ENCODE data around the gene CNTNAP1. TPM values are rescaled to one million over a fixed set of nuclear protein-coding genes. Genes with fewer than 3 reads are reported as not detected.

CNTNAP1 gene
- total and polyA plus RNA-seq, 9 of the 15 experiments (the other 6 are each of a cell fraction or from before 2014, with no cell fraction given): 0.10 to 1.8 (median 0.62) TPM

- FAIRE-seq (no peak), ATAC-seq (no peak), DNase-seq (ENCODE audit: extremely low read depth in 1 of 4, low spot score in 3 of 4) (no peak)
- Histone ChIP-seq H3K4me1 (replicated peaks in 1 of 2; ENCODE audit: control insufficient read depth in 2 of 2, insufficient read depth in 2 of 2, low read length in 2 of 2) (peaks cover 0 to 50% of the 10 kb centered on the region in 2 experiments; a peak in 3 of 5 replicates), H3K79me2 (ENCODE audit: control insufficient read depth, insufficient read depth, low read length) (no peaks in the 10 kb centered on the region), H3K4me2 (ENCODE audit: insufficient read depth, low read length) (no peak overlapping the region), H3K9ac (ENCODE audit: insufficient read depth in 1 of 2, low read depth in 2 of 2, low read length in 2 of 2) (peak overlapping the region in 1 of 2 experiments; percentile 12; a peak in 2 of 4 replicates), H3K36me3 (ENCODE audit: control insufficient read depth, insufficient read depth, low read length) (no peaks in the 10 kb centered on the region), H3K9me3 (replicated peaks; ENCODE audit: control insufficient read depth, insufficient read depth, low read depth, low read length) (no peaks in the 10 kb centered on the region), H3K9me1 (ENCODE audit: control insufficient read depth, insufficient read depth, low read length) (no peaks in the 10 kb centered on the region), H3K27ac (ENCODE audit: extremely low read depth, low read depth, low read length) (no peak overlapping the region), H2AFZ (ENCODE audit: low read depth, low read length) (no peak overlapping the region), H3K27me3 (ENCODE audit: control insufficient read depth in 2 of 2, insufficient read depth in 2 of 2, low read length in 2 of 2) (no peaks in the 10 kb centered on the region), H4K20me1 (replicated peaks; ENCODE audit: control insufficient read depth, insufficient read depth, low read length) (no peaks in the 10 kb centered on the region), H3K4me3 (no peak overlapping the region)
- ChIA-PET POLR2A (interaction anchor here (1.0 kb wide), 1 partner anchor 9 kb away, joined by 4 read pairs; no protein-coding TSS in a partner anchor), CTCF (ENCODE audit: low intra/inter-chr PET ratio) (no interaction called here)
- in situ Hi-C loops (cut with MboI): no loop called here
- intact Hi-C loops (cut with micrococcal nuclease): no loop called here
- WGBS (ENCODE audit: insufficient coverage, low coverage, missing lambda C conversion rate): 82% methylated on average over 26 of the region's 27 CpGs
- TF ChIP-seq ZNF24 (IDR thresholded peaks at IDR 0.05) (no peak), CREB3 (tag; conservative IDR thresholded peaks at IDR 0.05; ENCODE audit: low read depth) (no peak), ZBTB1 (CRISPR knock-in tag; IDR thresholded peaks at IDR 0.05; ENCODE audit: borderline replicate concordance, low read depth) (no peak), CREBBP (IDR thresholded peaks at IDR 0.05; ENCODE audit: low read depth, low read length) (no peak), DACH1 (IDR thresholded peaks at IDR 0.05; ENCODE audit: partially characterized antibody) (no peak), ZNF121 (CRISPR knock-in tag; conservative IDR thresholded peaks at IDR 0.05) (no peak)
- BruUV-seq (replicated peaks): no TSS peak
Measured at GRCh38 chr17:42687707-42688320, 5.5 kb downstream of the CNTNAP1 start.

All from K562 (cell line).